DOHH2 (cell line): ENCODE measurements around the gene OR9Q1.

Experiments
- CTCF ChIP-seq: fragments of 200-600 bp; sonication (generic); IDR thresholded peaks from one replicate; pipeline ENCODE4 v1.5.1; 2014; ENCODE audit warnings: antibody characterized with exemption, mild to moderate bottlenecking, low read depth, low read length; ENCODE audit not compliant: poor library complexity, severe bottlenecking
- EZH2phosphoT487 ChIP-seq: fragments of 200-600 bp; sonication (generic); IDR thresholded peaks from 2 replicates; pipeline ENCODE4 v1.6.1; 2017; ENCODE audit warnings: borderline replicate concordance, mild to moderate bottlenecking, antibody characterized with exemption, low read length, moderate library complexity, mixed read lengths

- TF ChIP-seq CTCF (no peak), EZH2phosphoT487 (no peak)
Observed at GRCh38 chr11:58086528-58086927, 62.8 kb downstream of the OR9Q1 start.
